Peyer's patch (tissue), 4 donors: Measurements from ENCODE around the gene EXOC4. TPM values are rescaled to one million over a fixed set of nuclear protein-coding genes. Genes with fewer than 3 reads are reported as not detected.

Source experiments
- DNase-seq, 3 donors: peaks; one replicate each; pipeline ENCODE4 v3.0.0-alpha.2; 2017 to 2019
- H3K27ac ChIP-seq, 4 donors: fragments of 200-600 bp; sonication (generic); one replicate each; pipeline ENCODE4 v1.5.1; 2016 to 2019
- H3K27me3 ChIP-seq, 2 donors: fragments of 200-600 bp; sonication (generic); one replicate each; pipeline ENCODE4 v1.5.1; 2019
- H3K36me3 ChIP-seq, 3 donors: fragments of 200-600 bp; sonication (generic); one replicate each; pipeline ENCODE4 v1.5.1; 2016 to 2019
- H3K4me1 ChIP-seq, 4 donors: fragments of 200-600 bp; sonication (generic); one replicate each; pipeline ENCODE4 v1.5.1; 2016 to 2019
- H3K4me3 ChIP-seq, 4 donors: fragments of 200-600 bp; sonication (generic); 1 replicate in 3 of 4; 2 replicates in 1 of 4; pipeline ENCODE4 v1.5.1; 2016 to 2019; ENCODE audit warnings: mild to moderate bottlenecking in 1 of 4
- H3K9me3 ChIP-seq, 4 donors: fragments of 200-600 bp; sonication (generic); one replicate each; pipeline ENCODE4 v1.5.1; 2016 to 2019; ENCODE audit warnings: mild to moderate bottlenecking in 1 of 4
- POLR2A ChIP-seq, 2 donors: fragments of 450-650 bp; IDR thresholded peaks; one replicate each; pipeline ENCODE4 v1.5.1; 2017; ENCODE audit warnings: antibody characterized with exemption in 2 of 2, mild to moderate bottlenecking in 2 of 2, moderate library complexity in 2 of 2
- total RNA-seq, 4 donors: library from RNA; depleted of rRNA; stranded (reverse); fragments of >200 nt; gene quantifications; one replicate each; pipeline ENCODE4 v1.1.0, GENCODE V29; 2016
- TF ChIP-seq, protein P1 (sequence below), 6 experiments: fragments of 450-650 bp in 4 of 6; fragments of 200-600 bp in 2 of 6; sonication (generic) in 1 of 6; IDR thresholded peaks; one replicate each; pipeline ENCODE4 v1.5.1; 2017 to 2019; ENCODE audit warnings: antibody characterized with exemption in 6 of 6, mild to moderate bottlenecking in 3 of 6, moderate library complexity in 1 of 6

EXOC4 gene
- total RNA-seq, 4 donors from 2014 or later = 128 to 502 (median 141) TPM

GRCh38 chr7:133583545-133584171 is 330.8 kb downstream of the EXOC4 start:
- TF ChIP-seq, protein P1, sequence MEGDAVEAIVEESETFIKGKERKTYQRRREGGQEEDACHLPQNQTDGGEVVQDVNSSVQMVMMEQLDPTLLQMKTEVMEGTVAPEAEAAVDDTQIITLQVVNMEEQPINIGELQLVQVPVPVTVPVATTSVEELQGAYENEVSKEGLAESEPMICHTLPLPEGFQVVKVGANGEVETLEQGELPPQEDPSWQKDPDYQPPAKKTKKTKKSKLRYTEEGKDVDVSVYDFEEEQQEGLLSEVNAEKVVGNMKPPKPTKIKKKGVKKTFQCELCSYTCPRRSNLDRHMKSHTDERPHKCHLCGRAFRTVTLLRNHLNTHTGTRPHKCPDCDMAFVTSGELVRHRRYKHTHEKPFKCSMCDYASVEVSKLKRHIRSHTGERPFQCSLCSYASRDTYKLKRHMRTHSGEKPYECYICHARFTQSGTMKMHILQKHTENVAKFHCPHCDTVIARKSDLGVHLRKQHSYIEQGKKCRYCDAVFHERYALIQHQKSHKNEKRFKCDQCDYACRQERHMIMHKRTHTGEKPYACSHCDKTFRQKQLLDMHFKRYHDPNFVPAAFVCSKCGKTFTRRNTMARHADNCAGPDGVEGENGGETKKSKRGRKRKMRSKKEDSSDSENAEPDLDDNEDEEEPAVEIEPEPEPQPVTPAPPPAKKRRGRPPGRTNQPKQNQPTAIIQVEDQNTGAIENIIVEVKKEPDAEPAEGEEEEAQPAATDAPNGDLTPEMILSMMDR (IDR thresholded peaks at IDR 0.05) = no peak
- TF ChIP-seq POLR2A (IDR thresholded peaks at IDR 0.05) = no peak
- H3K36me3 ChIP-seq = no peaks in the 10 kb centered on the region
- H3K27ac ChIP-seq = no peak overlapping the region
- no peaks in the 10 kb centered on the region for H3K9me3 ChIP-seq
- no peaks in the 10 kb centered on the region for H3K27me3 ChIP-seq
- no peak for DNase-seq
- no peaks in the 10 kb centered on the region for H3K4me1 ChIP-seq
- H3K4me3 ChIP-seq = no peak overlapping the region

DNA sequence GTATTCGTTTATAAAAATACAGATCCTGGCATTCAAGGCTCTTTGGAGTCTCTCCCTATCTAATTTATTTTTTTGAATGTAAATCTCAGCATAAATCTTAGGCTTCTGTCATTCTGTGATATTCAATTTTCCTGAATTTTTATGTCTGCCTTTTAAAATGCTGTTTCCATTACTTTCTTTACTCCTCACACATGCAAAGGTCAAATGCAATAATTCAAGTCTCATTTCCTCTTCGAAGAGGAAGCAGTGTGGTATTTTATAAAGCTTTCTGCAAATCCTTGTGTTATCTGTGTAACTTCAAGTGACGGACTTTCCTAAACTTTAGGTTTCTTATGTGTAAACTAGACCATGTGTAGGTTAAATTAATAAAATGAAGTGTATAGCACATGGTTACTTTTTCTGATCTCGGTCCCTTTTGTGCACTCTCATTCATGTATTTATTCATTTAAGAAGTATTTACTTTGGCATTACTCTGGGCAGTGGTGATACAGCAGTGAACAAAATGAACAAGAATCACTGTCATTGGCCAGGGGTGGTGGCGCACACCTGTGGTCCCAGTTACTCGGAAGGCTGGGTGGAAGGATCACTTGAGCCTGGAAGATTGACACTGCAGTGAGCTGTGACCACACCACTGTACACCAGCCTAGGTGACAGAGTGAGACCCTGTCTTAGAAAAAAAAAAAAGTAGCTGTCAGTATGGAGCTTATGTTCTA is 332.2 kb downstream of the EXOC4 start:
- no peak overlapping the region for H3K27ac ChIP-seq
- TF ChIP-seq, protein P1 (IDR thresholded peaks at IDR 0.05) = no peak
- TF ChIP-seq POLR2A (IDR thresholded peaks at IDR 0.05) = no peak
- H3K27me3 ChIP-seq = no peaks in the 10 kb centered on the region

GRCh38 chr7:133586253-133586652 is 333.4 kb downstream of the EXOC4 start:
- Histone ChIP-seq H3K27ac (no peak overlapping the region), H3K36me3 (no peaks in the 10 kb centered on the region), H3K4me1 (no peaks in the 10 kb centered on the region), H3K4me3 (no peak overlapping the region), H3K9me3 (no peaks in the 10 kb centered on the region), H3K27me3 (no peaks in the 10 kb centered on the region)
- no peak for DNase-seq
- TF ChIP-seq, protein P1 (IDR thresholded peaks at IDR 0.05) = no peak
- TF ChIP-seq POLR2A (IDR thresholded peaks at IDR 0.05) = no peak

More for the DNA sequence above, 332.2 kb downstream of the EXOC4 start:
- H3K36me3 ChIP-seq = no peaks in the 10 kb centered on the region
- H3K4me3 ChIP-seq = no peak overlapping the region
- H3K4me1 ChIP-seq = no peaks in the 10 kb centered on the region
- DNase-seq = no peak
- no peaks in the 10 kb centered on the region for H3K9me3 ChIP-seq

- Histone ChIP-seq H3K27ac (no peak overlapping the region), H3K36me3 (no peaks in the 10 kb centered on the region), H3K9me3 (no peaks in the 10 kb centered on the region), H3K27me3 (no peaks in the 10 kb centered on the region), H3K4me1 (no peaks in the 10 kb centered on the region), H3K4me3 (no peak overlapping the region)
- DNase-seq = no peak
- TF ChIP-seq, protein P1 (IDR thresholded peaks at IDR 0.05) = no peak
- TF ChIP-seq POLR2A (IDR thresholded peaks at IDR 0.05) = no peak
Observed at GRCh38 chr7:133587903-133588302, 335.0 kb downstream of the EXOC4 start.

- no peak overlapping the region for H3K27ac ChIP-seq
- no peaks in the 10 kb centered on the region for H3K9me3 ChIP-seq
- no peak overlapping the region for H3K4me3 ChIP-seq
- no peaks in the 10 kb centered on the region for H3K27me3 ChIP-seq
- H3K36me3 ChIP-seq = no peaks in the 10 kb centered on the region
- no peaks in the 10 kb centered on the region for H3K4me1 ChIP-seq
- DNase-seq = no peak
- no peak for TF ChIP-seq POLR2A (IDR thresholded peaks at IDR 0.05)
- TF ChIP-seq, protein P1 (IDR thresholded peaks at IDR 0.05) = no peak
Observed at GRCh38 chr7:133590795-133591194, 337.9 kb downstream of the EXOC4 start.
